Measurements from ENCODE around the gene PRSS27.
"Not testable (repeated sequence)": the region's sequence is repeated elsewhere in the genome, so short reads cannot be mapped to it uniquely, and the experiment has no call there.

PRSS27 gene

DNA sequence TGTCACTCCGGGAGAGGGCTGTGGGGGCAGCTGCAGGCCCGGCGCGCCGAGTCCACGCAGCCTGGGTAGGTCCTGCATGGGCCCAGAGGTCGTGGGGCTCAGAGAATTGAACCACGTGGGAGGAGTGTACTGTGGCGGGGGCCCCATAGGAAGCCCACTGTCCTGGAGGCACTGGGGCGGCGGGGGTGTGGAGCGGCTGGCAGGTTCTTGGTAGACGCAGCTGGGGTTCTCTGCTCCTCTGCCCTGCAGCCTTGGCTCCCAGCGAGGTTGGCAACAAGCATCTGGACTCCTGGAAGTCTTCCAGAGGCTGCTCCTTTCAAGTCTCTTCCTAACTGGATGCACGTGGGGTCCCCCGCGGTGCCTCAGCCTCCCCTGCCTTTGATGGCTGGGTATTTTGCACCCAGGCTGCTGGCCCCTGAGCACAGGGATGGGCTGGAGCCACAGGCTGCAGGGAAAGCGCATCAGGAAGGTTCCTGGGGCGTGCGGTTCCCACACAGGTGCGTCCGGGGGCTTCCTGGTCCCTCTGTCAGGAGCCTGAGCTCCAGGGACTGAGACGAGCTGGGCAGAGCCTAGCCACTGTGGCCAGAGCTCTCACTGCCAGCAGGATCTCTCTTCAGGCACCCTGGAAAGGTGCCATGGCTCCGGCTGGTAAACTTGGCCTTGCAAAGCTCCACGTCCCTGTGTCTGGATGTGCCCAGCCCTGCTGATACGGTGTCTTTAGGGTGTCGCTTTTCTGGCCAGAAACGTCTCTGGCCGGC, 28.4 kb downstream of the PRSS27 start:
- TF ChIP-seq, protein P1, sequence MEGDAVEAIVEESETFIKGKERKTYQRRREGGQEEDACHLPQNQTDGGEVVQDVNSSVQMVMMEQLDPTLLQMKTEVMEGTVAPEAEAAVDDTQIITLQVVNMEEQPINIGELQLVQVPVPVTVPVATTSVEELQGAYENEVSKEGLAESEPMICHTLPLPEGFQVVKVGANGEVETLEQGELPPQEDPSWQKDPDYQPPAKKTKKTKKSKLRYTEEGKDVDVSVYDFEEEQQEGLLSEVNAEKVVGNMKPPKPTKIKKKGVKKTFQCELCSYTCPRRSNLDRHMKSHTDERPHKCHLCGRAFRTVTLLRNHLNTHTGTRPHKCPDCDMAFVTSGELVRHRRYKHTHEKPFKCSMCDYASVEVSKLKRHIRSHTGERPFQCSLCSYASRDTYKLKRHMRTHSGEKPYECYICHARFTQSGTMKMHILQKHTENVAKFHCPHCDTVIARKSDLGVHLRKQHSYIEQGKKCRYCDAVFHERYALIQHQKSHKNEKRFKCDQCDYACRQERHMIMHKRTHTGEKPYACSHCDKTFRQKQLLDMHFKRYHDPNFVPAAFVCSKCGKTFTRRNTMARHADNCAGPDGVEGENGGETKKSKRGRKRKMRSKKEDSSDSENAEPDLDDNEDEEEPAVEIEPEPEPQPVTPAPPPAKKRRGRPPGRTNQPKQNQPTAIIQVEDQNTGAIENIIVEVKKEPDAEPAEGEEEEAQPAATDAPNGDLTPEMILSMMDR (IDR thresholded peaks at IDR 0.05), result no peak
- no peak for TF ChIP-seq ZFX (IDR thresholded peaks at IDR 0.05; ENCODE audit: borderline replicate concordance)
- no peak overlapping the region for H3K27ac ChIP-seq

DNA sequence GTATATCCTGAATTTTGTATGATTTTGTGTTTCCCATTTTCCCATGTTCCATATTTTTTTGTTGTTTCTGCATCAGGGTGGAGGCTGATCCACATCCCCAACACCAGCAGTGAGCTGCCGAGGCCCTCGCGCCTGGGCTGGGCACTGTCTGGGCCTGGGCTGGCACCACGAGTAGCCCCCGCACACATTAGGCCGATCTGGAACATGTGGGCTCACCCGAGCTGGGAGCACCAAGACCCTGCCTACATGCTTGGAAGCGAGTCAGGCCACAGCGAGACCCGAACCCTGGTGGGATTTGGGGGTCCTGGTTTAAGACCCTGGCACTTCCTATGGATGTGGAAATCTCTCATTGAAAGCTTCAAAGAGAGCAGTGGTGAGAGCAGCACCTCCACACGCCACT, 29.2 kb downstream of the PRSS27 start:
- no peak for TF ChIP-seq ZFX (IDR thresholded peaks at IDR 0.05; ENCODE audit: borderline replicate concordance)
- TF ChIP-seq, protein P1 (IDR thresholded peaks at IDR 0.05), result no peak
- no peak overlapping the region for H3K27ac ChIP-seq

DNA sequence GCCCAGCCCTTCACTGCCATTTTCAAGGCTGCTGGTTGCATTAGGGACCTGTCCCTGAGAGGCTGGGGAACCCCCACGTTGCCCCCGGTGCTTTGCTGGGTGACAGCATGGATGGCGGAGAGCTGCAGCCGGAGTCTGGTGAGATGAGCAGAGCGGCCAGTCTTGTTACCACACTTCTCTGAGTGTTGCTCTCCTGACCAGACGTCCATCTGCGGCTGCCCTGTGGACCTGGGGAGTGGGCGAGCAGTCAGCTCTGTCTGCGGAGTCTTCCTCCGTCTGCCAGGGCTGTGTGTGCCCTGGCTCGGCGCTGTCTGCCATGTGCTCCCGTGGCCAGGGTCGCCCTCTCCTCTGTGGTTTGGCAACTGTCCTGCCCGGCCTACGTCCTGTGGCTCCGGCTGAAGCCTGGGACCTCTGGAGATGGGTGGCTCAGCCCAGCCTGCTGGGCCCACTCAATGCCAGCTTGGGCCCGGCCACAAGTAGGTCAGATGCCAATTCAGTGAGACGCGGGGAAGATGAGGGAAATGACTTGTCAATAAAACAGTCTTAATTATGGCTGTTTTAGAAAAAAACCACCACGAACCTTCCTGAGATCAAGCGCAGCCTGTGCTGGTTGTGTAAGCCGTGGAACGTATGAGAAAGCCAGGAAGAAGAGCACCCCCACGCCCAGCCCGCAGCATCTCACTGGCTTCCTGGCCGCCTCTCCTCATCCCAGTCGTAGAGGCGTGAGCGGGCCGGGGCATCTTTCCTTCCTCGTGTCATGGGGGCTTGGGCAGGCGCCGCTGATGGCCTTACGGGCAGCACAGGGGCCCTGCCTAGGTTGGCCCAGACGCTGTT, 29.8 kb downstream of the PRSS27 start:
- H3K27ac ChIP-seq, result no peak overlapping the region
- TF ChIP-seq, protein P1 (IDR thresholded peaks at IDR 0.05), result no peak
- no peak for TF ChIP-seq ZFX (IDR thresholded peaks at IDR 0.05; ENCODE audit: borderline replicate concordance)

DNA sequence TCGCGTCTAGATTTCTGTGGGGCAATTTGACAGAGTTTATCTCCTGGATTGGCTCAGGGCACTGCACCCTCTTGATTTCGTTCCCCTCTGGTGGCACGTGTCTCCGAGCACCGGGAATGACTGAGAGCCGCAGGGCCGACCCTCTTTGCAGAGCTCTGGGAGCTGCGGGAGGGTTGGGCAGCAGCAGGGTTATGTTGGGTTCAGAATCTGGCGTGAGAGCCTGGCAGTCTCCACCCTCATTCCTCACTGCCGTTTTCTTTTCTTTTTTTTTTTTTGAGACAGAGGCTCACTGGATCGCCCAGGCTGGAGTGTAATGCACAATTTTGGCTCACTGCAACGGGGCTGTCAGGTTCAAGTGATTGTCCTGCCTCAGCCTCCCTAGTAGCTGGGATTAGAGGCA, 30.6 kb downstream of the PRSS27 start:
- H3K27ac ChIP-seq, result not testable (repeated sequence)

DNA sequence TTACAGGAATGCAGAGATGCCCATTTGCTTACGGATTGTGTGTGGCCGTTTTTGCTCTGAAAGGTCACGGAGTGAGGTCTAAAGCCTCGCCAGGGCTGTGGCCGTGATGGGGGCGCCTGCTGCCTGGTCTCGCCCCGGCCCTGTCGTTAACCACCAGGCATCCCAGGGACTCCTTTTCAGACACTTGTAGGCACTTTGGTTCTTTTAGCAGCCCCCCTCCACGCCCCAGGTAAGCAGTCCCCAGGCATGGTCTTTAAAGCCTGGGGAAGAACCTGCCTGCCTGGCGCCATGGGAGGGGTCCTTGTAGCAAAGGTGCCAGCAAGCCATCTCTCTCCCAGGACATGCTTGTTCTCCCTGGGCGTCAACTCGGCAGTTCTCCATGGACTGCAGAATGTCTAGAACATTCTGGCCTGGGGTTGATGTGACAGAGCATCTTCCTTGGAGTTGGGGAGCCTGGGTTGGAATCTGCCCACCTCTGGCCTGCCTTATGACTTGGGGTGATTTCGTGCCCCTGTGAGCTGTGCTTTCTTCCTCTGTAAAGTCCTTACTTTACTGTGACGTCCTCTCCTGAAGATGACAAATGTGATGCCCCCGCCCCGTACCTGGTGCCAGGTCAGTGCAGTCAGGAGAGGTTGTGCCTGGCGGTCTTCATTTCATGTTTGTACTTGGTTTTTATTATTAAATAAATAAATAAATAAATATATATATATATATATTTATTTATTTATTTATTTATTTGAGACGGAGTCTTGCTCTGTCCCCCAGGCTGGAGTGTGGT, 32.3 kb downstream of the PRSS27 start:
- TF ChIP-seq ZFX (IDR thresholded peaks at IDR 0.05; ENCODE audit: borderline replicate concordance), result no peak
- TF ChIP-seq, protein P1 (IDR thresholded peaks at IDR 0.05), result no peak
- H3K27ac ChIP-seq, result no peak overlapping the region

DNA sequence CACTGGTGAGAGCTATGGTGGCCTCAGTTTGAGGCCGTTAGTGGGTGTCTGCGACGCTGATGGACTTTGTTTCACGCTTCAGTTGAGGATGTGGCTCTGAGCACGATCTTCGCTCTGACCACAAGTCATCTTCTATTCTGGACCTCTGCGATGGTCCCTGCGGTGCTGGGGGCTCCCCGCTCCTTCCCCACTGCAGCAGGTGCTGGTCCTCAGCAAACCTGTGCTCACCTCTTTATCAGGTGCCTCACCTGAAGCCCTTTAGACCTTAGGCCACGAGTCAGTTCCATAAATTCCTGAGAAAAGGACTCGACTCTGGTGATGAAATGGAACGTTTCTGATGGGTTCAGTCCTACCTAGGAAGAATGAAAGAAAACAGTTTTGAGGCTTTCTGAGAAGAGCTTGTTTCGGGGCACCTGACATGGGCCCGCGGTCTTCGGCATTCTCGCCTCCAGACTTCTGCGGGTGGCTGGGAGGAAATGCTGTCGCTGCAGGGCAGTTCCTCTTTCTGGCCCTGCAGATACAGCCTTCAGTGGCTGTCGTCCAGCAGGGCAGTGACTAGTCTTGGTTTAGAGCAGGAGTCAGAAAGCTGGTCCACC, 33.0 kb downstream of the PRSS27 start:
- TF ChIP-seq, protein P1 (IDR thresholded peaks at IDR 0.05), result no peak
- no peak for TF ChIP-seq ZFX (IDR thresholded peaks at IDR 0.05; ENCODE audit: borderline replicate concordance)
- H3K27ac ChIP-seq, result no peak overlapping the region

DNA sequence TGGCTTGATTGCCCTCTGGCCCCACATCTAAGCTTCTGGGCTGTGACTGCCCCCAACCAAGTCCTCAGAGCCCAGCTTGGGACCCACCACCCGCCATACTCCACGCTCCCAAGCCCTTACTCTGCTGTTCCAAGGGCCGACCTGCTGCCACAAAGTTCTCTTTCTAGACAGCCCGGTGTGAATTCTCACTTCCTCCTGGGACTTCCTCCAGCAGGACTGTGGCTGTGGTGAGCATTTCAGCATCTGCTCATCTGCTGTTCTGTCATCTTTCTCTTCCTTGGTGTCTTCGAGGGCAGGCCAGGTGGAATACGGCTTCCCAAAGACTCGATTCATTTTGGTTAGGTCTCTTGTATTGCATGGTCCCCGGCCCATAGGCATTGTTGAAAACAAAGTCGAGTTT, 33.9 kb downstream of the PRSS27 start:
- not testable (repeated sequence) for H3K27ac ChIP-seq

DNA sequence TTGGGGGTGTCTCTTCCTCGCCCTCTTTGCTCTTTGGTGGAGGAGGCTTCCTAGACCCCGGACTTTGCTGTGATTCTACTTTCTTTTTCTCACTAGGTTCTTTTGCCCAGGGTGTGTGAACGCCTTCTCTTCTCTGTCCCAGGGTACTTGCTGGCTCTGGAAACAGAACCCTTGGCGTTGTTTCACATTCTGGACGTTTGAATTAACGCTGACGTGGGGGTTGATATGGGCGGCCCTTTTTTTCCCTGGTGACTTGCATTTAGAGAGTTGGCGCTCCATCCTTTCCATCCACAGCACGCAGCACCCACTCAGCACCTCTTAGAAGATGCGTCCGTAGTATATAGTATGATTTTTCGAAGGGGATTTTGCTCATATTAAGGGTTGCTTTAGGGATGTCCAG, 37.0 kb downstream of the PRSS27 start:
- H3K27ac ChIP-seq, result peak overlapping the region; percentile 73

All from 22Rv1 (cell line).